Measurements from ENCODE around the gene IL13RA1. TPM values are rescaled to one million over a fixed set of nuclear protein-coding genes. Genes with fewer than 3 reads are reported as not detected.

IL13RA1 gene
- total RNA-seq, 2 donors from 2014 or later = 14.5 to 29.8 TPM

DNA sequence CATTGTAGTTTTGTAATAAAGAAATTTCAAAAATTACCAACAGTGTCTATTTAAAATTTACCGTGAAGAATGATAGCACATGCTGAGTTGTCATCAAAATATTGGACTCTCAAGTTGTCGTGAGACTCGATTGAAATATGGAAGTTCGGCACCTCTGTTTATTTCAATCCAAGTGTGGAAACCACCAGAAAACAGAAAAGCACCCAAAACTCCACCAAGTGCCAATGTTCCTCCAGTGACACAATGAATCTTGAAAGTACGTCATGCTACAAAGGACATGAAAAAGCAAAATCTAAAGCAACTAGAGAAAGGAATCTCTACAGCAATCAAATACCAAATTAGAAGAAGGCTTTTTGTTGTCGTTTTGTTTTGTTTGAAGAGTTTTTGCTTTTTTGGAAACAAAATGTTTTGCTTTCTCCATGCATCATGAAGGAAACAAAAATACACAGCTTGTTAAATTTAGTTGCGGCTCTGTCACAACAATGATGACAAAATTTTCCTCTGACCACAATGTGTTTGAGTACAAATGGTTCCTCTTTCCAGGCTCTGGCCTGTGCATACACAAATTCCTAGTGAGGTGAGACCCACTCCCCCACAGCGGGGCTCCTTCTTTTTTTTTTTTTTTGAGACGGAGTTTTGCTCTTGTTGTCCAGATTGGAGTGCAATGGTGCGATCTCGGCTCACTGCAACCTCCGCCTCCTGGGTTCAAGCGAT, 9.6 kb upstream of the IL13RA1 start:
- Histone ChIP-seq H3K9me3 (no peaks in the 10 kb centered on the region), H3K27ac (no peak overlapping the region), H3K36me3 (no peaks in the 10 kb centered on the region), H3K27me3 (no peaks in the 10 kb centered on the region), H3K4me3 (no peak overlapping the region), H3K4me1 (no peaks in the 10 kb centered on the region)
- DNase-seq (ENCODE audit: low spot score) = no peak
- TF ChIP-seq, protein P1, sequence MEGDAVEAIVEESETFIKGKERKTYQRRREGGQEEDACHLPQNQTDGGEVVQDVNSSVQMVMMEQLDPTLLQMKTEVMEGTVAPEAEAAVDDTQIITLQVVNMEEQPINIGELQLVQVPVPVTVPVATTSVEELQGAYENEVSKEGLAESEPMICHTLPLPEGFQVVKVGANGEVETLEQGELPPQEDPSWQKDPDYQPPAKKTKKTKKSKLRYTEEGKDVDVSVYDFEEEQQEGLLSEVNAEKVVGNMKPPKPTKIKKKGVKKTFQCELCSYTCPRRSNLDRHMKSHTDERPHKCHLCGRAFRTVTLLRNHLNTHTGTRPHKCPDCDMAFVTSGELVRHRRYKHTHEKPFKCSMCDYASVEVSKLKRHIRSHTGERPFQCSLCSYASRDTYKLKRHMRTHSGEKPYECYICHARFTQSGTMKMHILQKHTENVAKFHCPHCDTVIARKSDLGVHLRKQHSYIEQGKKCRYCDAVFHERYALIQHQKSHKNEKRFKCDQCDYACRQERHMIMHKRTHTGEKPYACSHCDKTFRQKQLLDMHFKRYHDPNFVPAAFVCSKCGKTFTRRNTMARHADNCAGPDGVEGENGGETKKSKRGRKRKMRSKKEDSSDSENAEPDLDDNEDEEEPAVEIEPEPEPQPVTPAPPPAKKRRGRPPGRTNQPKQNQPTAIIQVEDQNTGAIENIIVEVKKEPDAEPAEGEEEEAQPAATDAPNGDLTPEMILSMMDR (IDR thresholded peaks at IDR 0.05) = no peak

DNA sequence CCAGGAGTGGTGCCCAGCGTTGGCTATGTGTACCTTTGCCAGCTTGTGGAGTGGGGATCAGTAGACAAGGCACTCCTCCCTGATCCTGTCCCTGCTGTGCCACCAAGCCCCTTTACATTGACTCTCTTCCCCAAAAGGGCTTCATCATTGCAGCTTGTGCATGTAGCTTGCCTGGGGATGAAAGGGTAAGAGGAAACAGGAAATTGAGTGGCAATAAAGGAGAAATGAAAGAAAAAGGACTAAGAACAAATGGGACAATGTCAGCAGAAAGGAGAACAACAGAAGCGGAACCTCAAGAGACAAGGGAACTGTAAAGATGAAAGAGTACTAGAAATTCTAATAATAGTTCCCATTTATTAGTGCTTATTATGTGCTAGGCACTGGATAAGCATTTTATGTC, 8.7 kb upstream of the IL13RA1 start:
- TF ChIP-seq, protein P1 (IDR thresholded peaks at IDR 0.05) = no peak
- H3K27me3 ChIP-seq = no peaks in the 10 kb centered on the region
- H3K9me3 ChIP-seq = no peaks in the 10 kb centered on the region
- no peak for DNase-seq (ENCODE audit: low spot score)
- no peaks in the 10 kb centered on the region for H3K36me3 ChIP-seq
- H3K4me3 ChIP-seq = no peak overlapping the region
- no peak overlapping the region for H3K27ac ChIP-seq
- no peaks in the 10 kb centered on the region for H3K4me1 ChIP-seq

DNA sequence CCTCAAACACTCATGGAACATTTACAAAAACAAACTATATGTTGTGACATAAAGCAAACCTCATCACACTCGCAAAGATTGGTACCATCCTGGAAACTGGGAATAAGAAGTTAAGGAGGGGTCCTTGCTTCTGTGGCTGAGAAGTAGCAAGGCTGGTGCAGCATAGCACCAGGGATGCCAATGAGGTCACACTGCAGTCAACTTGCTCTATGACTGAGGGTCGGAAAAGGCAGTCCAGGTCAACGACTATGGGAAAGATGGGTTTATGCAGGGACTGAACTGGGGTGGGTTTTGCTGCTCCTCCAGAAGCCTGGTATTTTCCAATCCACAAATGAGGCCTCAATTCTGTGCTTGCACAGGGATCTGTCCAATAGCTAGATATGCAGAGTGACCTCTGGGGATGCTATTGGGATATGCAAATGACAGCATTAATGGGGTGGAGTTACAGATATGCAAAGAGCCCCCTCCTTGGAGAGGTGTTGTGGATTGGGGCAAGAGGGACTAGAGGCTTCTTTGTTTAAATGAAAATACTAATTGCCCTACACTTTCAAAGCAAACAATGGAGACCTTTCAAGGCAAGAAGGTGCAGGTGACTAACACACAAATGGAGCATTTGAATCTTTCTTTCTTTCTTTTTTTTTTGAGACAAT, 7.2 kb upstream of the IL13RA1 start:
- DNase-seq (ENCODE audit: low spot score) = no peak
- H3K27me3 ChIP-seq = no peaks in the 10 kb centered on the region
- no peak overlapping the region for H3K27ac ChIP-seq
- no peaks in the 10 kb centered on the region for H3K4me1 ChIP-seq
- H3K4me3 ChIP-seq = no peak overlapping the region
- H3K9me3 ChIP-seq = no peaks in the 10 kb centered on the region
- TF ChIP-seq, protein P1 (IDR thresholded peaks at IDR 0.05) = no peak
- H3K36me3 ChIP-seq = no peaks in the 10 kb centered on the region

DNA sequence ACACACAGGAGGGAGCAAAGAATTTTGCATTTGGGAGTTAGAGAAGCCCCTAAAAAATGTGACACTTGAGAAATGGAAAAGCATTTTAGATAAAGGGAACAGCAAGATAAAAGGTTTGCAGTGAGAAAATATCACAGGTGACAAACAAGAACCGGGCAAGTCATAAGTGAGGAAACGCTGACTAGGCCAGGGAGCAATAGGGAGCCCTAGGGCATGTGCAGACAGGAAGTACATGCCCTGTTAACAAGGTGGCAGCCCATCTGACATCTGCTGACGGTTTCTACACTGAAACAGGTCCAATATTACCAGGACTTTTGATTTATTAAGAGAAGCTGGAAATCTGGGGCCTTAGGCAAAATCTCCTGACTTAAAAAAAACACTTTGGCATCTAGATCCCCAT, 4.0 kb upstream of the IL13RA1 start:
- H3K27me3 ChIP-seq = no peaks in the 10 kb centered on the region
- DNase-seq (ENCODE audit: low spot score) = no peak
- no peak overlapping the region for H3K27ac ChIP-seq
- H3K36me3 ChIP-seq = no peaks in the 10 kb centered on the region
- no peaks in the 10 kb centered on the region for H3K4me1 ChIP-seq
- H3K4me3 ChIP-seq = no peak overlapping the region
- H3K9me3 ChIP-seq = no peaks in the 10 kb centered on the region
- TF ChIP-seq, protein P1 (IDR thresholded peaks at IDR 0.05) = no peak

DNA sequence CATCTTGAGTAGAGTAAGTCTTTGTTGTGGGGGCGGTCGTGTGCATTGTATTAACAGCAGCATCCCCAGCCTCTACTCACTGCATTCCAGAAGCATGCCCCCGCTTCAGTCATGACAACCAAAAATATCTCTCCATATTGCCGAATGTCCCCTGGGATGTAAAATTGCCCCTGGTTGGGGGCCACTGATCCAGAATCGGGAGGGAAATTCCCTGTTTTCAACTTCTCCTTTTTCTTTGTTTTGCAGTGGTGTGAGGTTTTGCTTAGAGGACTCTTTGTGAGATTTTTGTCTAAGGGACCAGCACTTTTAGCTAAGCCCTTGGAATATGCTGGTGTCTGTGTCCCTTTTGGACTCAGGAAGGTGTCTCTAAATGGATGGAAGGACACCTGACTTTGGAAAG, 3.0 kb upstream of the IL13RA1 start:
- no peak overlapping the region for H3K27ac ChIP-seq
- no peaks in the 10 kb centered on the region for H3K4me1 ChIP-seq
- TF ChIP-seq, protein P1 (IDR thresholded peaks at IDR 0.05) = no peak
- no peak for DNase-seq (ENCODE audit: low spot score)
- no peaks in the 10 kb centered on the region for H3K27me3 ChIP-seq
- no peak overlapping the region for H3K4me3 ChIP-seq
- no peaks in the 10 kb centered on the region for H3K9me3 ChIP-seq
- no peaks in the 10 kb centered on the region for H3K36me3 ChIP-seq
